Testis (tissue), 3 donors: Measurements from ENCODE around the gene HIPK3. TPM values are rescaled to one million over a fixed set of nuclear protein-coding genes. Genes with fewer than 3 reads are reported as not detected.

Source experiments
- DNase-seq: peaks from one replicate; pipeline ENCODE4 v3.0.0-alpha.2; 2019
- H3K27ac ChIP-seq, 2 donors: fragments of 200-600 bp; sonication (generic); one replicate each; pipeline ENCODE4 v1.5.1; 2019
- H3K27me3 ChIP-seq: fragments of 200-600 bp; sonication (generic); one replicate; pipeline ENCODE4 v1.5.1; 2019
- H3K36me3 ChIP-seq: fragments of 200-600 bp; sonication (generic); one replicate; pipeline ENCODE4 v1.5.1; 2017; ENCODE audit warnings: low read depth; ENCODE audit errors: missing control alignments
- H3K4me1 ChIP-seq: fragments of 200-600 bp; sonication (generic); one replicate; pipeline ENCODE4 v1.5.1; 2019
- H3K4me3 ChIP-seq, 2 donors: fragments of 200-600 bp; sonication (generic); one replicate each; pipeline ENCODE4 v1.5.1; 2017 to 2019
- H3K9me3 ChIP-seq: fragments of 200-600 bp; sonication (generic); one replicate; pipeline ENCODE4 v1.5.1; 2017
- CTCF ChIP-seq, 3 experiments: fragments of 450-650 bp in 2 of 3; fragments of 200-600 bp in 1 of 3; sonication (generic) in 1 of 3; IDR thresholded peaks; one replicate each; pipeline ENCODE4 v1.5.1; 2016 to 2019; ENCODE audit warnings: antibody characterized with exemption in 3 of 3, mild to moderate bottlenecking in 2 of 3, moderate library complexity in 1 of 3
- POLR2A ChIP-seq: fragments of 450-650 bp; IDR thresholded peaks from one replicate; pipeline ENCODE4 v1.6.1; 2017; ENCODE audit warnings: antibody characterized with exemption, mild to moderate bottlenecking, moderate library complexity
- WGBS, 2 donors: methylation state at CpG; one replicate each; pipeline ENCODE4 v1.1.5; 2018; 5-methylcytosine and 5-hydroxymethylcytosine counted together
- intact Hi-C: fragments of 100-400 bp; cut with DNase I; formaldehyde crosslinking; loops from one replicate; pipeline ENCODE4 v1.15.1; 2023; ENCODE audit warnings: low total_unique reads
- polyA plus RNA-seq: library from polyadenylated mRNA; stranded (reverse); fragments of 350-450 nt; fragmentation: Illumina TruSeq; extraction: RNeasy Lipid Tissue Mini Kit (QIAGEN cat#74804); gene quantifications from one replicate; pipeline ENCODE4 v1.2.3, GENCODE V29; 2014; ENCODE audit warnings: low read depth, low replicate concordance; ENCODE audit not compliant: insufficient read depth
- total RNA-seq, 2 donors: library from RNA; depleted of rRNA; stranded (reverse); fragments of >200 nt; gene quantifications; one replicate each; pipeline ENCODE4 v1.2.3, GENCODE V29; 2016

HIPK3 gene
- total and polyA plus RNA-seq, 3 donors from 2014 or later = 47.6 to 90.2 (median 86.3) TPM

- Histone ChIP-seq H3K27ac (no peak overlapping the region), H3K4me1 (no peaks in the 10 kb centered on the region), H3K36me3 (no peaks in the 10 kb centered on the region), H3K4me3 (no peak overlapping the region), H3K27me3 (no peaks in the 10 kb centered on the region), H3K9me3 (no peaks in the 10 kb centered on the region)
- TF ChIP-seq CTCF (IDR thresholded peaks at IDR 0.05) = no peak
- no peak for TF ChIP-seq POLR2A
- intact Hi-C loops = no loop called here
- no peak for DNase-seq
These were observed 31.8 kb upstream of the HIPK3 start for GRCh38 chr11:33225371-33225770.

- Histone ChIP-seq H3K4me3 (no peak overlapping the region), H3K27me3 (no peaks in the 10 kb centered on the region), H3K9me3 (no peaks in the 10 kb centered on the region), H3K27ac (peak overlapping the region in 1 of 2 donors; percentile 44), H3K36me3 (no peaks in the 10 kb centered on the region), H3K4me1 (no peaks in the 10 kb centered on the region)
- TF ChIP-seq CTCF (IDR thresholded peaks at IDR 0.05) (no peak), POLR2A (no peak)
- 69 to 88% methylated on average over 2 of the region's 2 CpGs for WGBS, 2 donors
- intact Hi-C loops = no loop called here
- DNase-seq = no peak
These were observed 29.5 kb upstream of the HIPK3 start for GRCh38 chr11:33227578-33228261.

GRCh38 chr11:33234397-33235190 is 22.6 kb upstream of the HIPK3 start:
- TF ChIP-seq POLR2A (no peak), CTCF (IDR thresholded peaks at IDR 0.05) (no peak)
- 47 to 73% methylated on average over 6 of the region's 6 CpGs for WGBS, 2 donors
- Histone ChIP-seq H3K4me3 (no peak overlapping the region), H3K27ac (no peak overlapping the region), H3K9me3 (no peaks in the 10 kb centered on the region), H3K27me3 (no peaks in the 10 kb centered on the region), H3K4me1 (no peaks in the 10 kb centered on the region), H3K36me3 (no peaks in the 10 kb centered on the region)
- DNase-seq = no peak
- intact Hi-C loops = no loop called here

- DNase-seq = no peak
- H3K27me3 ChIP-seq = no peaks in the 10 kb centered on the region
- TF ChIP-seq CTCF (IDR thresholded peaks at IDR 0.05) (no peak), POLR2A (no peak)
- no peak overlapping the region for H3K4me3 ChIP-seq
- H3K9me3 ChIP-seq = no peaks in the 10 kb centered on the region
- 85 to 87% methylated on average over 6 of the region's 6 CpGs for WGBS, 2 donors
- H3K27ac ChIP-seq = no peak overlapping the region
- no peaks in the 10 kb centered on the region for H3K36me3 ChIP-seq
- H3K4me1 ChIP-seq = no peaks in the 10 kb centered on the region
- intact Hi-C loops = no loop called here
These were observed 20.1 kb upstream of the HIPK3 start for GRCh38 chr11:33237039-33237597.
